Loucy (cell line): ENCODE results near the gene KIFC3.

ENCODE experiments used
- H2AFZ ChIP-seq: fragments of 200-600 bp; sonication (generic); 2 replicates; pipeline ENCODE4 v1.6.0; 2016; ENCODE audit warnings: antibody characterized with exemption, mild to moderate bottlenecking, low read length, moderate library complexity
- H3F3A ChIP-seq: fragments of 200-600 bp; 2 replicates; pipeline ENCODE4 v1.6.0; 2016; ENCODE audit warnings: antibody characterized with exemption, low read depth, mild to moderate bottlenecking
- H3K27me3 ChIP-seq: fragments of 200-600 bp; sonication (generic); 2 replicates; pipeline ENCODE4 v1.6.1; 2014; ENCODE audit warnings: low read length, mild to moderate bottlenecking; ENCODE audit not compliant: insufficient read depth, poor library complexity, severe bottlenecking
- H3K36me3 ChIP-seq: fragments of 200-600 bp; sonication (generic); 2 replicates; pipeline ENCODE4 v1.6.1; 2016; ENCODE audit warnings: low read length; ENCODE audit not compliant: insufficient read depth
- H3K4me1 ChIP-seq: fragments of 200-600 bp; sonication (generic); 2 replicates; pipeline ENCODE4 v1.5.1; 2014; ENCODE audit warnings: low read length, mild to moderate bottlenecking; ENCODE audit not compliant: insufficient read depth, poor library complexity, severe bottlenecking
- H3K4me2 ChIP-seq: fragments of 200-600 bp; sonication (generic); 2 replicates; pipeline ENCODE4 v1.6.0; 2014; ENCODE audit warnings: antibody characterized with exemption, low read length, low read depth, mild to moderate bottlenecking; ENCODE audit not compliant: poor library complexity, severe bottlenecking
- H3K4me3 ChIP-seq: fragments of 200-600 bp; sonication (generic); 2 replicates; pipeline ENCODE4 v1.5.1; 2014; ENCODE audit warnings: low read length, mild to moderate bottlenecking, mixed read lengths; ENCODE audit not compliant: poor library complexity, severe bottlenecking
- H3K79me2 ChIP-seq: fragments of 200-600 bp; sonication (generic); 2 replicates; pipeline ENCODE4 v1.6.1; 2014; ENCODE audit warnings: low read length; ENCODE audit not compliant: insufficient read depth
- H3K9ac ChIP-seq: fragments of 200-600 bp; sonication (generic); 2 replicates; pipeline ENCODE4 v1.6.0; 2014; ENCODE audit warnings: mild to moderate bottlenecking, low read depth, low read length, moderate library complexity; ENCODE audit not compliant: poor library complexity, severe bottlenecking
- H3K9me2 ChIP-seq: fragments of 200-600 bp; sonication (generic); replicated peaks from 2 replicates; pipeline ENCODE4 v1.6.1; 2016; ENCODE audit warnings: low read depth, low read length, mixed read lengths
- H3K9me3 ChIP-seq: fragments of 200-600 bp; sonication (generic); 2 replicates; pipeline ENCODE4 v1.6.1; 2014; ENCODE audit warnings: mild to moderate bottlenecking, antibody characterized with exemption, low read length, low read depth; ENCODE audit not compliant: insufficient read depth
- H4K20me1 ChIP-seq: fragments of 200-600 bp; sonication (generic); 2 replicates; pipeline ENCODE4 v1.6.0; 2014; ENCODE audit warnings: antibody characterized with exemption, low read length, mild to moderate bottlenecking; ENCODE audit not compliant: insufficient read depth, poor library complexity, severe bottlenecking
- EZH2phosphoT487 ChIP-seq: fragments of 200-600 bp; IDR thresholded peaks from 2 replicates; pipeline ENCODE4 v1.6.1; 2018; ENCODE audit warnings: antibody characterized with exemption, mild to moderate bottlenecking, moderate library complexity, borderline replicate concordance
- TF ChIP-seq, protein P1 (sequence below): fragments of 200-600 bp; sonication (generic); conservative IDR thresholded peaks from 2 replicates; pipeline ENCODE4 v1.5.1; 2014; ENCODE audit warnings: mild to moderate bottlenecking, antibody characterized with exemption, low read length

The KIFC3 gene

DNA sequence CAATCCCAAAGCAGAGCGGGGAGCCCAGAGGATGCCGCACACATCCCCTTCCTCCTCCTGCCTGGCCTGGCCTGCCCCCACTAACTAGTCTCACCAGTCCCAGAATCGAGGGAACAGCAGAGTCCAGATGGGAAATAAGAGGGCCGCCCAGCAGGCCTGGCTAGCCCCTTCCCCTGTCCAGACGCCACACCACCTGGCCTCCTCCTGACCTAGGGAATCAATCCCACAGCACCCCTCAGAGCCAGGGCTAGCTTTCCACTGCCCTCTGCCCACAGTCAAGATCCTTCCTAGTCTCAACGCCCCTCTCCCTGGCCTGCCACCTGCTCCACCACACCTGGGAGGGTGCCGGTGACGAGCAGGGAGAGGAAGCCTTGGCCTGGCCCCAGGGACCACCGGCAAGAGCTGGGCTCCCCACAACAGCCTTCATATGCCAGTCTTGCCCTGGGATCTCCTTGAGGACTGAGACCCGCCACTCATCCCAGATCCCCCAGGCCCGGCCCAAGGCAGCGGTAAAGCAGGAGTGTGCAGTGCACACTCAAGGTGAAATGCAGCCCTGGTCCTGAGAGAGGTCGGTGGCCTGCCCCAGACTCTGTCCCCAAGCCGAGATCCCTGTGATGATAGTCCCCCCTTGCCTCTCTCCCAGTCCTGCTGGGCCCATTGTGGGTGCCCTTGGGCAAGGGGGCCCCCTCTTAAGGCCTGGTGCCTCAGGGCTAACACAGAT, 38.8 kb downstream of the KIFC3 start:
- Histone ChIP-seq H4K20me1 (no peaks in the 10 kb centered on the region), H3K4me1 (peaks cover 4% of the 10 kb centered on the region), H3K4me2 (no peak overlapping the region), H3K9me3 (no peaks in the 10 kb centered on the region), H3K79me2 (no peaks in the 10 kb centered on the region), H3K9me2 (no peaks in the 10 kb centered on the region), H2AFZ (no peak overlapping the region), H3K9ac (no peak overlapping the region), H3K36me3 (no peaks in the 10 kb centered on the region), H3F3A (no peaks in the 10 kb centered on the region), H3K4me3 (no peak overlapping the region), H3K27me3 (no peaks in the 10 kb centered on the region)
- TF ChIP-seq, protein P1, sequence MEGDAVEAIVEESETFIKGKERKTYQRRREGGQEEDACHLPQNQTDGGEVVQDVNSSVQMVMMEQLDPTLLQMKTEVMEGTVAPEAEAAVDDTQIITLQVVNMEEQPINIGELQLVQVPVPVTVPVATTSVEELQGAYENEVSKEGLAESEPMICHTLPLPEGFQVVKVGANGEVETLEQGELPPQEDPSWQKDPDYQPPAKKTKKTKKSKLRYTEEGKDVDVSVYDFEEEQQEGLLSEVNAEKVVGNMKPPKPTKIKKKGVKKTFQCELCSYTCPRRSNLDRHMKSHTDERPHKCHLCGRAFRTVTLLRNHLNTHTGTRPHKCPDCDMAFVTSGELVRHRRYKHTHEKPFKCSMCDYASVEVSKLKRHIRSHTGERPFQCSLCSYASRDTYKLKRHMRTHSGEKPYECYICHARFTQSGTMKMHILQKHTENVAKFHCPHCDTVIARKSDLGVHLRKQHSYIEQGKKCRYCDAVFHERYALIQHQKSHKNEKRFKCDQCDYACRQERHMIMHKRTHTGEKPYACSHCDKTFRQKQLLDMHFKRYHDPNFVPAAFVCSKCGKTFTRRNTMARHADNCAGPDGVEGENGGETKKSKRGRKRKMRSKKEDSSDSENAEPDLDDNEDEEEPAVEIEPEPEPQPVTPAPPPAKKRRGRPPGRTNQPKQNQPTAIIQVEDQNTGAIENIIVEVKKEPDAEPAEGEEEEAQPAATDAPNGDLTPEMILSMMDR = no peak
- TF ChIP-seq EZH2phosphoT487 = no peak

DNA sequence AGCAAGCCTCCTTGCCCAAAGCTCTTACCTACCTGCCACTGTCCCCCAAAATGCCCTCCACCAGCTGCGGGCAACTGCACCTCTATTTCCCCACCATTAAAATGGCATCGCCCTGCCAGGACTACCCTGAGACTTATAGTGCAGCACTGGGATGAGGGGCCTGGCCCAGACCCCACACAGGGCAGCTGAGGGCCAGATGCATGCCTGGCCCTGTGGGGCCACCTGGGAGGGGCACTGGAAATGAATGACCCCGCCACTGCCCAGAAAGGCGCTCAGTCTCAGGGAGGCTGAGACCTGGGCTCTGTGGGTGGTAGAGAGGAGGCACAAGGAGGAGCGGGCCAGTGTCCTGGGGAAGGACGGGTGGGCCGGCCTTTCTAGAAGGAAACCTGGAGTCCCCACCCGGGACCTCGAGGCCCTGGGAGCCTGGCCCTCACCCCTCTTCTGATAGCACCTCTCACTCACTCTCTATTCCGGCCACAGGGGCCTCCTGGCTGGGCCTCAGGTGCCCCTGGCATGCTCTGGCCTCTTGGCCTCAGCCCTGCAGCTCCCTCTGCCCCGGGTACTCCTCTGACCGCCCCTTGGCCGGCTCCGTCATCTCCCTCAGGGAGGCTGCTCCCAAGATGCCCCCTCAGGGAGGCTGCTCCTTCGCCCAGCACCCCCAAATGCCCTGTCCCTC, 39.8 kb downstream of the KIFC3 start:
- no peaks in the 10 kb centered on the region for H3K79me2 ChIP-seq
- H3K4me1 ChIP-seq = peaks cover 4% of the 10 kb centered on the region
- no peak for TF ChIP-seq EZH2phosphoT487
- TF ChIP-seq, protein P1 = no peak
- H3K4me2 ChIP-seq = no peak overlapping the region
- no peaks in the 10 kb centered on the region for H3K27me3 ChIP-seq
- H3K9ac ChIP-seq = no peak overlapping the region
- H4K20me1 ChIP-seq = no peaks in the 10 kb centered on the region
- H2AFZ ChIP-seq = no peak overlapping the region
- H3K9me3 ChIP-seq = no peaks in the 10 kb centered on the region
- no peaks in the 10 kb centered on the region for H3K9me2 ChIP-seq
- no peaks in the 10 kb centered on the region for H3F3A ChIP-seq
- H3K36me3 ChIP-seq = no peaks in the 10 kb centered on the region
- H3K4me3 ChIP-seq = no peak overlapping the region

DNA sequence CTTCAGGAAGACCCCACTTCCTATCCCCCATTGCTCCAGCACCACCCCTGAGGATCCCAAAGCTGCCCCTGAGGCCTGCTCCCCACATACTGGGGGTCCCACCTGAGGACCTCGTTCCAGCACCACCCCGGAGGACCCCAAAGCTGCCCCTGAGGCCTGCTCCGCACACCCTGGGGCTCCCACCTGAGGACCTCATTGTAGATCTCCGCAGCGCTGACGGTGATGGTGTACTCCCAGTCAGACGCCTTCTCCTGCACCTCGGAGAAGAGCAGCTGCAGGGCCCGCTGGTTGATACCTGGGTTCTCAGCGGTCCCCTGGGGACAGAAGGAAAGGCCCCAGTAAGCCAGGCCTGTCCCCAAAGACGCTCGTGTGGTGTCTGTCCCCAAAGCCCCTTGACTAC, 40.3 kb downstream of the KIFC3 start:
- Histone ChIP-seq H3F3A (no peaks in the 10 kb centered on the region), H3K79me2 (no peaks in the 10 kb centered on the region), H3K9ac (no peak overlapping the region), H3K4me3 (no peak overlapping the region), H3K4me1 (peaks cover 4% of the 10 kb centered on the region), H4K20me1 (no peaks in the 10 kb centered on the region), H3K9me3 (no peaks in the 10 kb centered on the region), H3K4me2 (no peak overlapping the region), H3K36me3 (no peaks in the 10 kb centered on the region), H3K9me2 (no peaks in the 10 kb centered on the region), H3K27me3 (no peaks in the 10 kb centered on the region), H2AFZ (no peak overlapping the region)
- TF ChIP-seq, protein P1 = no peak
